ENCODE measurements around the gene GPR45.

GRCh38 chr2:105290981-105291660 is 49.6 kb downstream of the GPR45 start:
- TF ChIP-seq CTCF (IDR thresholded peaks at IDR 0.05; ENCODE audit: insufficient read depth, low read length, poor library complexity, severe bottlenecking) = no peak
- no peak for TF ChIP-seq EZH2phosphoT487 (conservative IDR thresholded peaks at IDR 0.05; ENCODE audit: low read length)
